HCT116 (cell line): ENCODE results near the gene RGP1. TPM values are rescaled to one million over a fixed set of nuclear protein-coding genes. Genes with fewer than 3 reads are reported as not detected.

Source experiments
- ATAC-seq: fragments of 200-7000 bp; cut with Tn5 transposase; 2 replicates; pipeline ENCODE4 v1.9.1; 2020; ENCODE audit warnings: mild to moderate bottlenecking, moderate library complexity
- BruUV-seq: library from RNA; stranded (reverse); fragments of 400-500 nt; replicated peaks from 2 replicates; lab custom pipeline; 2021; lab: Mats Ljungman, UMichigan
- CTCF ChIA-PET: fragments of 300-600 bp; sonication (Branson Sonifier 250); formaldehyde crosslinking; loops from one replicate; lab custom pipeline; 2021; ENCODE audit warnings: antibody characterized with exemption; lab: Charles Lee
- POLR2A ChIA-PET: fragments of 300-600, 350-600 bp; sonication (Branson Sonifier 250); formaldehyde crosslinking; loops from one replicate; lab custom pipeline; 2021; ENCODE audit warnings: antibody characterized with exemption; lab: Charles Lee
- RAD21 ChIA-PET, 2 experiments: fragments of 300-600 bp; sonication (Branson Sonifier 250); formaldehyde crosslinking; loops; one replicate each; lab custom pipeline; 2023; ENCODE audit warnings: low total read pairs in 2 of 2; ENCODE audit not compliant: uncharacterized antibody in 2 of 2, unreplicated experiment in 2 of 2, low non-redundant PET in 1 of 2; lab: Charles Lee
- DNase-seq: peaks from one replicate; pipeline ENCODE4 v3.0.0-alpha.2; 2010; ENCODE audit warnings: low read depth, low spot score
- H2AFZ ChIP-seq: fragments of 200-600 bp; shearing (Covaris generic), sonication (generic); 2 replicates; pipeline ENCODE4 v1.6.1; 2017; ENCODE audit warnings: low read depth, mixed run types, mixed read lengths, antibody characterized with exemption, low read length; ENCODE audit not compliant: poor library complexity, severe bottlenecking
- H3K27ac ChIP-seq: 2 replicates; pipeline ENCODE4 v1.5.1; 2012; ENCODE audit warnings: low read depth, low read length
- H3K27me3 ChIP-seq: fragments of 200-600 bp; sonication (generic); 2 replicates; pipeline ENCODE4 v1.6.1; 2016; ENCODE audit warnings: mixed run types, low read length, mixed read lengths; ENCODE audit not compliant: insufficient read depth
- H3K36me3 ChIP-seq, 2 experiments: fragments of 200-500 bp in 1 of 2; fragments of 200-600 bp in 1 of 2; sonication (Bioruptor generic) in 1 of 2; sonication (generic) in 1 of 2; 2 replicates each; pipeline versions ENCODE4 v1.5.1 to v1.6.1; 2014 to 2016; ENCODE audit warnings: low read length in 2 of 2, inconsistent platforms in 1 of 2, mixed read lengths in 1 of 2, mixed run types in 1 of 2; ENCODE audit not compliant: insufficient read depth in 2 of 2, control insufficient read depth in 1 of 2
- H3K4me1 ChIP-seq, 2 experiments: fragments of 200-600 bp in 1 of 2; sonication (generic) in 1 of 2; 2 replicates each; pipeline versions ENCODE4 v1.5.1 to v1.6.1; 2012 to 2017; ENCODE audit warnings: low read length in 2 of 2, inconsistent platforms in 1 of 2, mild to moderate bottlenecking in 1 of 2, mixed read lengths in 1 of 2, mixed run types in 1 of 2, moderate library complexity in 1 of 2; ENCODE audit not compliant: insufficient read depth in 2 of 2, control insufficient read depth in 1 of 2
- H3K4me2 ChIP-seq: fragments of 200-600 bp; sonication (generic); 2 replicates; pipeline ENCODE4 v1.6.1; 2017; ENCODE audit warnings: mixed run types, low read length, mixed read lengths
- H3K4me3 ChIP-seq, 2 experiments: fragments of 200-600 bp in 1 of 2; sonication (generic) in 1 of 2; replicated peaks in 1 of 2; 2 replicates each; pipeline ENCODE4 v1.5.1; 2011 to 2016; ENCODE audit warnings: low read length in 2 of 2, control low read depth in 1 of 2, low read depth in 1 of 2, mild to moderate bottlenecking in 1 of 2, mixed read lengths in 1 of 2, mixed run types in 1 of 2
- H3K79me2 ChIP-seq: fragments of 200-600 bp; sonication (generic); 2 replicates; pipeline ENCODE4 v1.6.1; 2017; ENCODE audit warnings: mild to moderate bottlenecking, mixed run types, low read length, moderate library complexity, mixed read lengths; ENCODE audit not compliant: insufficient read depth
- H3K9ac ChIP-seq: fragments of 200-600 bp; sonication (generic); 2 replicates; pipeline ENCODE4 v1.6.1; 2016; ENCODE audit warnings: low read length, mixed read lengths
- H3K9me2 ChIP-seq: fragments of 200-600 bp; sonication (generic), shearing (Covaris generic); 2 replicates; pipeline ENCODE4 v1.6.1; 2017; ENCODE audit warnings: mixed run types, mild to moderate bottlenecking, moderate library complexity; ENCODE audit not compliant: insufficient read depth
- H3K9me3 ChIP-seq, 2 experiments: fragments of 200-500 bp in 1 of 2; fragments of 200-600 bp in 1 of 2; sonication (Bioruptor generic) in 1 of 2; sonication (generic) in 1 of 2; 2 replicates each; pipeline ENCODE4 v1.6.1; 2014 to 2017; ENCODE audit warnings: low read length in 2 of 2, mixed read lengths in 2 of 2, inconsistent platforms in 1 of 2, low read depth in 1 of 2, mild to moderate bottlenecking in 1 of 2, mixed run types in 1 of 2, moderate library complexity in 1 of 2; ENCODE audit not compliant: control insufficient read depth in 1 of 2, insufficient read depth in 1 of 2
- H4K20me1 ChIP-seq: fragments of 200-600 bp; sonication (generic), shearing (Covaris generic); 2 replicates; pipeline ENCODE4 v1.6.1; 2017; ENCODE audit warnings: mixed run types, mild to moderate bottlenecking, moderate library complexity; ENCODE audit not compliant: insufficient read depth
- EGR1 ChIP-seq: IDR thresholded peaks from 2 replicates; pipeline ENCODE4 v1.6.1; 2012; ENCODE audit warnings: low read depth
- EZH2 ChIP-seq: fragments of 200-600 bp; sonication (generic); IDR thresholded peaks from 2 replicates; pipeline ENCODE4 v1.6.1; 2017; ENCODE audit warnings: antibody characterized with exemption, mixed run types
- FOSL1 ChIP-seq: IDR thresholded peaks from 2 replicates; pipeline ENCODE4 v1.6.1; 2012; ENCODE audit warnings: low read depth
- JUND ChIP-seq: IDR thresholded peaks from 2 replicates; pipeline ENCODE4 v1.6.1; 2012
- MAX ChIP-seq: IDR thresholded peaks from 2 replicates; pipeline ENCODE4 v1.6.1; 2012
- POLR2A ChIP-seq: IDR thresholded peaks from 2 replicates; pipeline ENCODE4 v1.7.0; 2011; ENCODE audit warnings: borderline replicate concordance; ENCODE audit not compliant: insufficient read depth, insufficient read length; ENCODE audit errors: extremely low read depth
- RAD21 ChIP-seq: IDR thresholded peaks from 2 replicates; pipeline ENCODE4 v1.6.1; 2012; ENCODE audit warnings: low read depth, mild to moderate bottlenecking
- SIN3A ChIP-seq: IDR thresholded peaks from 2 replicates; pipeline ENCODE4 v1.6.1; 2012; ENCODE audit warnings: low read depth
- SP1 ChIP-seq: IDR thresholded peaks from 2 replicates; pipeline ENCODE4 v1.6.1; 2012; ENCODE audit warnings: low read depth
- TCF7L2 ChIP-seq: IDR thresholded peaks from 2 replicates; pipeline ENCODE4 v1.7.0; 2011; ENCODE audit warnings: borderline replicate concordance, inconsistent platforms; ENCODE audit not compliant: insufficient read depth, insufficient read length; ENCODE audit errors: extremely low read depth
- intact Hi-C: fragments of 100-400 bp; cut with micrococcal nuclease; formaldehyde crosslinking; loops from 2 replicates; pipeline ENCODE4 v1.10.0; 2022
- total RNA-seq: library from RNA; stranded (reverse); gene quantifications from one replicate; pipeline ENCODE4 v1.2.1, GENCODE V29; 2021; ENCODE audit not compliant: unreplicated experiment
- TF ChIP-seq, protein P1 (sequence below), 3 experiments: fragments of 200-600 bp in 1 of 3; sonication (generic) in 1 of 3; IDR thresholded peaks in 2 of 3; conservative IDR thresholded peaks in 1 of 3; 2 replicates each; pipeline ENCODE4 v1.5.1; 2012 to 2017; ENCODE audit warnings: low read depth in 2 of 3, low read length in 2 of 3, antibody characterized with exemption in 1 of 3, borderline replicate concordance in 1 of 3, control low read depth in 1 of 3, mild to moderate bottlenecking in 1 of 3, mixed read lengths in 1 of 3, mixed run types in 1 of 3, moderate library complexity in 1 of 3; ENCODE audit not compliant: insufficient read depth in 1 of 3
- TF ChIP-seq, protein P2 (sequence below): IDR thresholded peaks from 2 replicates; pipeline ENCODE4 v1.6.1; 2012

Gene RGP1
- total RNA-seq, 1 experiment from 2014 or later, result 32.6 TPM

- Histone ChIP-seq H3K27ac (no peak overlapping the region), H3K9ac (no peak overlapping the region), H3K9me3 (no peaks in the 10 kb centered on the region), H3K4me1 (peaks cover 10 to 25% of the 10 kb centered on the region in 2 experiments; a peak in 3 of 4 replicates), H2AFZ (no peak overlapping the region), H3K27me3 (no peaks in the 10 kb centered on the region), H3K4me2 (no peak overlapping the region), H4K20me1 (no peaks in the 10 kb centered on the region), H3K4me3 (no peak overlapping the region), H3K79me2 (peaks cover 48% of the 10 kb centered on the region), H3K9me2 (no peaks in the 10 kb centered on the region), H3K36me3 (no peaks in the 10 kb centered on the region)
- intact Hi-C loops, result no loop called here
- no TSS peak for BruUV-seq
- ChIA-PET POLR2A (no interaction called here), CTCF (interaction anchor here (1.0 kb wide), 1 partner anchor 99 kb away, joined by 3 read pairs; no protein-coding TSS in a partner anchor), RAD21 (no interaction called here)
- ATAC-seq (no peak), DNase-seq (no peak)
- TF ChIP-seq RAD21 (no peak), MAX (no peak), FOSL1 (no peak), POLR2A (no peak), JUND (no peak), EZH2 (no peak), TCF7L2 (no peak), SIN3A (no peak), EGR1 (no peak), SP1 (no peak)
- TF ChIP-seq, protein P1, sequence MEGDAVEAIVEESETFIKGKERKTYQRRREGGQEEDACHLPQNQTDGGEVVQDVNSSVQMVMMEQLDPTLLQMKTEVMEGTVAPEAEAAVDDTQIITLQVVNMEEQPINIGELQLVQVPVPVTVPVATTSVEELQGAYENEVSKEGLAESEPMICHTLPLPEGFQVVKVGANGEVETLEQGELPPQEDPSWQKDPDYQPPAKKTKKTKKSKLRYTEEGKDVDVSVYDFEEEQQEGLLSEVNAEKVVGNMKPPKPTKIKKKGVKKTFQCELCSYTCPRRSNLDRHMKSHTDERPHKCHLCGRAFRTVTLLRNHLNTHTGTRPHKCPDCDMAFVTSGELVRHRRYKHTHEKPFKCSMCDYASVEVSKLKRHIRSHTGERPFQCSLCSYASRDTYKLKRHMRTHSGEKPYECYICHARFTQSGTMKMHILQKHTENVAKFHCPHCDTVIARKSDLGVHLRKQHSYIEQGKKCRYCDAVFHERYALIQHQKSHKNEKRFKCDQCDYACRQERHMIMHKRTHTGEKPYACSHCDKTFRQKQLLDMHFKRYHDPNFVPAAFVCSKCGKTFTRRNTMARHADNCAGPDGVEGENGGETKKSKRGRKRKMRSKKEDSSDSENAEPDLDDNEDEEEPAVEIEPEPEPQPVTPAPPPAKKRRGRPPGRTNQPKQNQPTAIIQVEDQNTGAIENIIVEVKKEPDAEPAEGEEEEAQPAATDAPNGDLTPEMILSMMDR (IDR thresholded peaks at IDR 0.05 in 2 of 3, conservative IDR thresholded peaks at IDR 0.05 in 1 of 3; ENCODE audit: borderline replicate concordance in 1 of 3, insufficient read depth in 1 of 3, low read depth in 2 of 3, low read length in 2 of 3), result no peak
- TF ChIP-seq, protein P2, sequence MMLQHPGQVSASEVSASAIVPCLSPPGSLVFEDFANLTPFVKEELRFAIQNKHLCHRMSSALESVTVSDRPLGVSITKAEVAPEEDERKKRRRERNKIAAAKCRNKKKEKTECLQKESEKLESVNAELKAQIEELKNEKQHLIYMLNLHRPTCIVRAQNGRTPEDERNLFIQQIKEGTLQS, result no peak
Observed at GRCh38 chr9:35760651-35761050, 11.6 kb downstream of the RGP1 start.
